ENCODE data around the gene SOS2.
A peak's percentile ranks its signal among the peaks of the same experiment; 100 is the strongest.
"Not testable (repeated sequence)": the region's sequence is repeated elsewhere in the genome, so short reads cannot be mapped to it uniquely, and the experiment has no call there.

SOS2 gene

DNA sequence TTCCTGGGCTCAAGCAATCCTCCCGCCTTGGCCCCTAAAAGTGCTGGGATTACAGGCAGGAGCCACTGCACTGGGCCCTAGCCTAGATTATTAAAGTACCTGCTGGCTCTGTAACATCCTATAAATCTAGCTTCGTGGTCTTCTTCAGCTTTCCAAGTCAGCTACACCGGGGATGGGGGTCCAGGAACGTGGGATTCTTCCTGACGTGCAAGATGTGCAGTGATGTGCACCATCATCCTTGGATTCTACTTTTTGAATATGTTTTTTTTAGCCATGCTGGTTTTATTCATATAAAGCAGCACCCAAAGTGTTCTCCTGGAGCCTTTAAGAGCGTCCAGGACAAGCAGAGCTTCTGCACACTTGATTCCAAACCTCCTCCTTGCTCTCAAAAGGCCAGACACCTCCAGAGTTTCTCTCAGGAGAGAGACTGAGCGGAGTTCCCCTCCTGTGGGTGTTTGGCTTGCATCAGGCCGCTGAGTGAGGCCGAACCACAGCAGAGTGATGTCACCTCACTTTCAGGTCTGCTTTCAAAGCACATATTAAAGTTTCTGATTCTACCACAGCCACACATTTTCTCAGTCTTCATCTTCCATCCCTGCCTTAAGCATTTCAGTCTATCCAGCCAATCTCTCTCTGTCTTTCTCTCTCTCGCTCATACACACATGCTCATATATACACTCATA, 148.5 kb downstream of the SOS2 start:
- no peak for TF ChIP-seq EZH2phosphoT487 (IDR thresholded peaks at IDR 0.05; ENCODE audit: borderline replicate concordance, low read length)
- TF ChIP-seq, protein P1, sequence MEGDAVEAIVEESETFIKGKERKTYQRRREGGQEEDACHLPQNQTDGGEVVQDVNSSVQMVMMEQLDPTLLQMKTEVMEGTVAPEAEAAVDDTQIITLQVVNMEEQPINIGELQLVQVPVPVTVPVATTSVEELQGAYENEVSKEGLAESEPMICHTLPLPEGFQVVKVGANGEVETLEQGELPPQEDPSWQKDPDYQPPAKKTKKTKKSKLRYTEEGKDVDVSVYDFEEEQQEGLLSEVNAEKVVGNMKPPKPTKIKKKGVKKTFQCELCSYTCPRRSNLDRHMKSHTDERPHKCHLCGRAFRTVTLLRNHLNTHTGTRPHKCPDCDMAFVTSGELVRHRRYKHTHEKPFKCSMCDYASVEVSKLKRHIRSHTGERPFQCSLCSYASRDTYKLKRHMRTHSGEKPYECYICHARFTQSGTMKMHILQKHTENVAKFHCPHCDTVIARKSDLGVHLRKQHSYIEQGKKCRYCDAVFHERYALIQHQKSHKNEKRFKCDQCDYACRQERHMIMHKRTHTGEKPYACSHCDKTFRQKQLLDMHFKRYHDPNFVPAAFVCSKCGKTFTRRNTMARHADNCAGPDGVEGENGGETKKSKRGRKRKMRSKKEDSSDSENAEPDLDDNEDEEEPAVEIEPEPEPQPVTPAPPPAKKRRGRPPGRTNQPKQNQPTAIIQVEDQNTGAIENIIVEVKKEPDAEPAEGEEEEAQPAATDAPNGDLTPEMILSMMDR (IDR thresholded peaks at IDR 0.05; ENCODE audit: low read depth, low read length, poor library complexity, severe bottlenecking), result no peak
- Histone ChIP-seq H3K9me3 (ENCODE audit: control insufficient read depth, insufficient read depth, low read length) (no peaks in the 10 kb centered on the region), H3K79me2 (ENCODE audit: control insufficient read depth, low read length) (no peaks in the 10 kb centered on the region), H3K9me2 (replicated peaks; ENCODE audit: control insufficient read depth, low read length) (no peaks in the 10 kb centered on the region), H3K4me3 (ENCODE audit: low read length) (peak overlapping the region; percentile 36), H3F3A (ENCODE audit: control insufficient read depth, insufficient read depth) (0 out of 2 replicates have a peak, but pooled peaks cover 3% of the 10 kb centered on the region), H4K20me1 (ENCODE audit: control insufficient read depth, insufficient read depth, low read depth, low read length) (no peaks in the 10 kb centered on the region), H3K36me3 (ENCODE audit: control insufficient read depth, low read length) (no peaks in the 10 kb centered on the region; the same call in 1 of the 2 replicates), H3K27ac (ENCODE audit: low read depth, low read length) (peak overlapping the region; percentile 55), H3K4me1 (ENCODE audit: control insufficient read depth, low read length) (peaks cover 61% of the 10 kb centered on the region), H3K27me3 (ENCODE audit: control insufficient read depth, low read length) (no peaks in the 10 kb centered on the region), H3K4me2 (ENCODE audit: low read length) (peak overlapping the region; percentile 59)

DNA sequence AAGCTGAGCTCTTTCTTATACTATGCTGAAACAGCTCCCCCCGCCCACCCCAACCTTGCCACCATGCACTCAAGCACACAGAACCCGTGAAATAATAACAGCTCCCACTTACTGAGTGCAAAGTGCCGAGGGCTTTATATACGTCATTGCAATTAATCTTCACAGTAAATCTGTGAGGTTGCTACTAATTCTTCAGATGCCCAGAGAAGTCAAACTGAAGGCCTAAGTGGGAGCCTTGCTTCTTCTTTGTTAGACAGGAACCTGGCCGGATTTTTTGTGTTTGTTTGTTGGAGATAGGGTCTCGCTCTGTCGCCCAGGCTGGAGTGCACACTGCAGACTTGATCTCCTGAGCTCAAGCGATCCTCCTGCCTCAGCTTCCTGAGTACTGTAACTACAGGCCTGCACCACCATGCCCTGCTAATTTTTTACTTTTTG, 149.1 kb downstream of the SOS2 start:
- H3K9me3 ChIP-seq (ENCODE audit: control insufficient read depth, insufficient read depth, low read length), result no peaks in the 10 kb centered on the region
- H3K4me2 ChIP-seq (ENCODE audit: low read length), result peak overlapping the region; percentile 59
- peaks cover 61% of the 10 kb centered on the region for H3K4me1 ChIP-seq (ENCODE audit: control insufficient read depth, low read length)
- H3K79me2 ChIP-seq (ENCODE audit: control insufficient read depth, low read length), result no peaks in the 10 kb centered on the region
- H3K27me3 ChIP-seq (ENCODE audit: control insufficient read depth, low read length), result no peaks in the 10 kb centered on the region
- H3K4me3 ChIP-seq (ENCODE audit: low read length), result peak overlapping the region; percentile 36
- peak overlapping the region; percentile 55 for H3K27ac ChIP-seq (ENCODE audit: low read depth, low read length)
- H3K36me3 ChIP-seq (ENCODE audit: control insufficient read depth, low read length), result no peaks in the 10 kb centered on the region; the same call in 1 of the 2 replicates
- no peak for TF ChIP-seq EZH2phosphoT487 (IDR thresholded peaks at IDR 0.05; ENCODE audit: borderline replicate concordance, low read length)
- TF ChIP-seq, protein P1 (IDR thresholded peaks at IDR 0.05; ENCODE audit: low read depth, low read length, poor library complexity, severe bottlenecking), result no peak
- no peaks in the 10 kb centered on the region for H3K9me2 ChIP-seq (replicated peaks; ENCODE audit: control insufficient read depth, low read length)
- H3F3A ChIP-seq (ENCODE audit: control insufficient read depth, insufficient read depth), result 0 out of 2 replicates have a peak, but pooled peaks cover 3% of the 10 kb centered on the region
- no peaks in the 10 kb centered on the region for H4K20me1 ChIP-seq (ENCODE audit: control insufficient read depth, insufficient read depth, low read depth, low read length)

DNA sequence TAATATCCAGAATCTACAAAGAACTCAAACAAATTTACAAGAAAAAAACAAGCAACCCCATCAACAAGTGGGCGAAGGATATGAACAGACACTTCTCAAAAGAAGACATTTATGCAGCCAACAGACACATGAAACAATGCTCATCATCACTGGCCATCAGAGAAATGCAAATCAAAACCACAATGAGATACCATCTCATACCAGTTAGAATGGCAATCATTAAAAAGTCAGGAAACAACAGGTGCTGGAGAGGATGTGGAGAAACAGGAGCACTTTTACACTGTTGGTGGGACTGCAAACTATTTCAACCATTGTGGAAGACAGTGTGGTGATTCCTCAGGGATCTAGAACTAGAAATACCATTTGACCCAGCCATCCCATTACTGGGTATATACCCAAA, 152.3 kb downstream of the SOS2 start:
- H3K9me3 ChIP-seq (ENCODE audit: control insufficient read depth, insufficient read depth, low read length); H3F3A ChIP-seq (ENCODE audit: control insufficient read depth, insufficient read depth); H3K79me2 ChIP-seq (ENCODE audit: control insufficient read depth, low read length); H3K27ac ChIP-seq (ENCODE audit: low read depth, low read length); H3K27me3 ChIP-seq (ENCODE audit: control insufficient read depth, low read length); H3K9me2 ChIP-seq (replicated peaks; ENCODE audit: control insufficient read depth, low read length); H3K4me2 ChIP-seq (ENCODE audit: low read length); H4K20me1 ChIP-seq (ENCODE audit: control insufficient read depth, insufficient read depth, low read depth, low read length); H3K4me3 ChIP-seq (ENCODE audit: low read length); H3K36me3 ChIP-seq (ENCODE audit: control insufficient read depth, low read length): not testable (repeated sequence)
- H3K4me1 ChIP-seq (ENCODE audit: control insufficient read depth, low read length), result peaks cover 33% of the 10 kb centered on the region

DNA sequence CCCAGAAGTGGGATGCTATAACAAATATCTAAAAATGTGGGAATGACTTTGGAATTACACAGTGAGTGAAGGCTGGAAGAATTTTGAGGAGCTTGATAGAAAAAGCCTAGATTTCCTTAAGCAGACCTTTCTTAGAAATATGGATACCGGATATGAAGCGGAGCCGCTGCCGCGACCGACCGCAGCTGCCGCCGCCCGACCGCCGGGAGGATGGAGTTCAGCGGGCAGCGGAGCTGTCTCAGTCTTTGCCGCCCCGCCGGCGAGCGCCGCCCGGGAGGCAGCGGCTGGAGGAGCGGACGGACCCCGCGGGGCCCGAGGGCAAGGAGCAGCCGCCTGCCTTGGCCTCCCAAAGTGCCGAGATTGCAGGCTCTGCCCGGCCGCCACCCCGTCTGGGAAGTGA, 157.7 kb downstream of the SOS2 start:
- not testable (repeated sequence) for H3K4me1 ChIP-seq (ENCODE audit: control insufficient read depth, low read length); H3K36me3 ChIP-seq (ENCODE audit: control insufficient read depth, low read length); H3K27ac ChIP-seq (ENCODE audit: low read depth, low read length); H3K9me3 ChIP-seq (ENCODE audit: control insufficient read depth, insufficient read depth, low read length); H3K9me2 ChIP-seq (replicated peaks; ENCODE audit: control insufficient read depth, low read length); H3K27me3 ChIP-seq (ENCODE audit: control insufficient read depth, low read length); H3F3A ChIP-seq (ENCODE audit: control insufficient read depth, insufficient read depth); H3K79me2 ChIP-seq (ENCODE audit: control insufficient read depth, low read length); H3K4me3 ChIP-seq (ENCODE audit: low read length); H3K4me2 ChIP-seq (ENCODE audit: low read length); H4K20me1 ChIP-seq (ENCODE audit: control insufficient read depth, insufficient read depth, low read depth, low read length)
